Neural crest cell (in vitro differentiated cells): Measurements from ENCODE around the gene TMIGD2. TPM values are rescaled to one million over a fixed set of nuclear protein-coding genes. Genes with fewer than 3 reads are reported as not detected.
A peak's percentile ranks its signal among the peaks of the same experiment; 100 is the strongest.
"Not testable (repeated sequence)": the region's sequence is repeated elsewhere in the genome, so short reads cannot be mapped to it uniquely, and the experiment has no call there.

Source experiments
- DNase-seq: peaks from one replicate; pipeline ENCODE4 v3.0.0; 2021; ENCODE audit warnings: low read depth, mixed read lengths, low spot score
- H3K27ac Mint-ChIP-seq: one replicate; pipeline ENCODE4 v1.8.0; 2021; ENCODE audit warnings: mild to moderate bottlenecking, mixed read lengths; ENCODE audit not compliant: unreplicated experiment
- H3K27me3 Mint-ChIP-seq: 2 replicates; pipeline ENCODE4 v1.8.0; 2021; ENCODE audit warnings: low read depth, mild to moderate bottlenecking, mixed read lengths
- H3K36me3 Mint-ChIP-seq: 2 replicates; pipeline ENCODE4 v1.8.0; 2021; ENCODE audit warnings: low read depth, mild to moderate bottlenecking, mixed read lengths
- H3K4me1 Mint-ChIP-seq: 2 replicates; pipeline ENCODE4 v1.8.0; 2021; ENCODE audit warnings: mixed read lengths
- H3K4me3 Mint-ChIP-seq: one replicate; pipeline ENCODE4 v1.8.0; 2021; ENCODE audit warnings: mild to moderate bottlenecking, mixed read lengths
- H3K9me3 Mint-ChIP-seq: 2 replicates; pipeline ENCODE4 v1.8.0; 2021; ENCODE audit warnings: mixed read lengths
- long read RNA-seq: library from polyadenylated mRNA; unstranded; transcript quantifications from one replicate; pipeline ENCODE4 v2.0.0, GENCODE V29; 2020
- total RNA-seq: library from RNA; stranded (reverse); gene quantifications from 2 replicates; pipeline ENCODE4 v1.2.1, GENCODE V29; 2021
- TF ChIP-seq, protein P1 (sequence below): fragments of 200-600 bp; sonication (generic); conservative IDR thresholded peaks from 2 replicates; pipeline ENCODE4 v1.5.0; 2021; ENCODE audit warnings: antibody characterized with exemption, mild to moderate bottlenecking

Gene TMIGD2, protein sequence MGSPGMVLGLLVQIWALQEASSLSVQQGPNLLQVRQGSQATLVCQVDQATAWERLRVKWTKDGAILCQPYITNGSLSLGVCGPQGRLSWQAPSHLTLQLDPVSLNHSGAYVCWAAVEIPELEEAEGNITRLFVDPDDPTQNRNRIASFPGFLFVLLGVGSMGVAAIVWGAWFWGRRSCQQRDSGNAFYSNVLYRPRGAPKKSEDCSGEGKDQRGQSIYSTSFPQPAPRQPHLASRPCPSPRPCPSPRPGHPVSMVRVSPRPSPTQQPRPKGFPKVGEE
- total RNA-seq = not detected in 2 replicates
- long read RNA-seq = 0 reads

DNA sequence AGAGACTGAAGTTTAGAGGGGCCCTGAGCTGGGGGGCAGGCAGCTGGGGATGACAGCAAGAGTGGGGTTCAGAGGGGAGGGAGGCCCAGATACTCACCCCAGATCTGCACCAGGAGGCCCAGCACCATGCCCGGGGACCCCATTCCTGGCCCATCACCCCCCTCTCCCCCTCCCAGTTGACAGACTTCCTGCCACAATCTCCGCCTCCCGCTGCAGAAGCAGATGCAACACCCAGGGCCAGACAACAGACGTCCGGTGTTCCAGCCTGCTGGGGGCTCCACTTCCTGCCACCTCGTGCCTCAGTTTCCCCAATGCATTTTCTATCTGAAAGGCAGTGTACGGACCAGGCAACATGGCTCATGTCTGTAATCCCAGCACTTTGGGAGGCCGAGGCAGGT lies at the start of gene TMIGD2:
TMIGD2 (minus strand) TSS at position 147 of the 398 bp plus-strand sequence; CDS start at position 143, 4 bp downstream.
- Mint-ChIP-seq H3K27ac (peak within 1 kb of the TSS; percentile 76), H3K36me3 (no peaks in the 10 kb centered on the region), H3K9me3 (no peaks in the 10 kb centered on the region), H3K27me3 (no peaks in the 10 kb centered on the region), H3K4me3 (peak within 1 kb of the TSS; percentile 31), H3K4me1 (peaks cover 12% of the 10 kb centered on the region)
- no peak for DNase-seq
- TF ChIP-seq, protein P1, sequence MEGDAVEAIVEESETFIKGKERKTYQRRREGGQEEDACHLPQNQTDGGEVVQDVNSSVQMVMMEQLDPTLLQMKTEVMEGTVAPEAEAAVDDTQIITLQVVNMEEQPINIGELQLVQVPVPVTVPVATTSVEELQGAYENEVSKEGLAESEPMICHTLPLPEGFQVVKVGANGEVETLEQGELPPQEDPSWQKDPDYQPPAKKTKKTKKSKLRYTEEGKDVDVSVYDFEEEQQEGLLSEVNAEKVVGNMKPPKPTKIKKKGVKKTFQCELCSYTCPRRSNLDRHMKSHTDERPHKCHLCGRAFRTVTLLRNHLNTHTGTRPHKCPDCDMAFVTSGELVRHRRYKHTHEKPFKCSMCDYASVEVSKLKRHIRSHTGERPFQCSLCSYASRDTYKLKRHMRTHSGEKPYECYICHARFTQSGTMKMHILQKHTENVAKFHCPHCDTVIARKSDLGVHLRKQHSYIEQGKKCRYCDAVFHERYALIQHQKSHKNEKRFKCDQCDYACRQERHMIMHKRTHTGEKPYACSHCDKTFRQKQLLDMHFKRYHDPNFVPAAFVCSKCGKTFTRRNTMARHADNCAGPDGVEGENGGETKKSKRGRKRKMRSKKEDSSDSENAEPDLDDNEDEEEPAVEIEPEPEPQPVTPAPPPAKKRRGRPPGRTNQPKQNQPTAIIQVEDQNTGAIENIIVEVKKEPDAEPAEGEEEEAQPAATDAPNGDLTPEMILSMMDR = no peak

DNA sequence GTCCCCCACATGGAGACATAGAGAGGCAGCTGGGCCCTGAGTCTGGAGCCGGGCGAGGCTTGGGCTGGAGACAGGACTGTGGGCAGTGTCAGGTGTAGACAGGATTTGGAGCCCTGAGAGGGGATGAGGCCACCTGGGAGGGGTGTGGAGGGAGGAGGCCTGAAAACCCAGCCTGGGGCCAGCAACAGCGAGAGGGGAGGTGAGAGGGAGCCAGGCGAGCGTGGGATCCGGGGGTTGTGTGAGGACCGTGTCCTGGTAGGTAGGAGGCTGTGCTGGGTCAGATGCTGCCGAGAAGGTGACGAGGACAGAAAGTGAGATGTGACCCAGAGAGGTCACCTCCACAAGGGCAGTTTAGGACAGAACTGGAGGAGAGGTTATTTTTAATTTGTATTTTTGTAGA lies 48.5 kb upstream of the TMIGD2 start:
- H3K27me3 Mint-ChIP-seq = no peaks in the 10 kb centered on the region
- no peak overlapping the region for H3K27ac Mint-ChIP-seq
- H3K36me3 Mint-ChIP-seq = peaks cover 3% of the 10 kb centered on the region
- no peak for DNase-seq
- TF ChIP-seq, protein P1 = no peak
- H3K4me3 Mint-ChIP-seq = no peak overlapping the region
- no peaks in the 10 kb centered on the region for H3K4me1 Mint-ChIP-seq
- no peaks in the 10 kb centered on the region for H3K9me3 Mint-ChIP-seq

DNA sequence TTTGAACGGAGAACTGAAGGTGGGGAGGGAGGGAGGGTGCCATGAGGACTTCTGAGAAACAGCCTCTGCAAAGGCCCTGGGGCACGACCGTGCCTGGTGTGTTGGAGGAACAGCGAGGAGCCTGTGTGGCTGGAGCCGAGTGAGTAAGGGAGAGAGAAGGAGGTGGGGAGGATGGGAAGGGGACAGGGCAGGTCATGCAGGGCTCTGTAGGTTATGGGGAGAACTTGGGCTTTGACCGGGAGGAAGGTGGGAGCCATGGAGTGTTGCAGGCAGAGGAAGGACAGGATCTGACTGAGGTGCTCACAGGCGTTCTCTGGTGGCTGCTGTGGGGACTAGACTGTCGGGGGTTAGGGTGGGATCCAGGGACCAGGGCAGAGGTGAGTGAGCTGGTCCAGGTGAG lies 47.9 kb upstream of the TMIGD2 start:
- no peaks in the 10 kb centered on the region for H3K9me3 Mint-ChIP-seq
- peaks cover 5% of the 10 kb centered on the region for H3K36me3 Mint-ChIP-seq
- H3K27me3 Mint-ChIP-seq = no peaks in the 10 kb centered on the region
- TF ChIP-seq, protein P1 = no peak
- no peak for DNase-seq
- no peak overlapping the region for H3K27ac Mint-ChIP-seq
- peaks cover 4% of the 10 kb centered on the region for H3K4me1 Mint-ChIP-seq
- H3K4me3 Mint-ChIP-seq = no peak overlapping the region

DNA sequence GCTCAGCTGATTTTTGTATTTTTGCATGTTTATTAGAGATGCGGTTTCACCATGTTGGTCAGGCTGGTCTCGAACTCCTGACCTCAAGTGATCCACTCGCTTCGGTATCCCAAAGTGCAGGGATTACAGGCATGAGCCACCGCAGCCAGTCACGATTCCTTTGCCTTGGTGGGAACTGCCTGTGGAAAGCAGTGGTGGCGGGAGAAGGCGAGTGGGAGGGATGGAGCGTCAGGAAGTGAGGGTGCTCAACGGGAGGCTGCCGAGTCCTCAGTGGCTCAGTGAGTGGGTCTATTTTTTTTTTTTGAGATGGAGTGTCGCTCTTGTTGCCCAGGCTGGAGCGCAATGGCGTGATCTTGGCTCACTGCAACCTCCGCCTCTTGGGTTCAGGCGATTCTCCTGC lies 47.0 kb upstream of the TMIGD2 start:
- H3K27me3 Mint-ChIP-seq, H3K27ac Mint-ChIP-seq, H3K9me3 Mint-ChIP-seq, DNase-seq, H3K36me3 Mint-ChIP-seq, H3K4me3 Mint-ChIP-seq, H3K4me1 Mint-ChIP-seq: not testable (repeated sequence)

DNA sequence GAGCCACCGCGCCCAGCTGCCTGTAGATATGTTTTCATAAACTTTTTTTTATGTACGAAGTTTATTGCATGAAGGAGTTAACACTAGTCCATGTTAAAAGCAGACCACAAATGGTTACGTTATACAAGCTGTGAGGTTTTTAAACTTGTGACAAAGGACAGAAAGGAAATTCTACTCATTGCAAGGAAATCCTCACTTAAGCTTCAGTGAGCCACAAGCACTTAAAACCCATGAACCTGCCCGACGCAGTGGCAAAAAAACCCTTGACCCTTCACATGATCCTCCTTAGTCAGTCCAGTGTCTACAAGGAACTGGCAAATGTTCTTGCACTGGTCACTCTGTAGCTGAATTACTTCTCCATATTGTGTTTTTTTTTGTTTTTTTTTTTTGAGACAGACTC lies 45.3 kb upstream of the TMIGD2 start:
- H3K4me1 Mint-ChIP-seq = peaks cover 10% of the 10 kb centered on the region
- H3K27ac Mint-ChIP-seq = no peak overlapping the region
- TF ChIP-seq, protein P1 = no peak
- peaks cover 3% of the 10 kb centered on the region for H3K27me3 Mint-ChIP-seq
- no peak for DNase-seq
- H3K9me3 Mint-ChIP-seq = no peaks in the 10 kb centered on the region
- peak overlapping the region; percentile 27 for H3K4me3 Mint-ChIP-seq
- H3K36me3 Mint-ChIP-seq = peaks cover 5% of the 10 kb centered on the region

DNA sequence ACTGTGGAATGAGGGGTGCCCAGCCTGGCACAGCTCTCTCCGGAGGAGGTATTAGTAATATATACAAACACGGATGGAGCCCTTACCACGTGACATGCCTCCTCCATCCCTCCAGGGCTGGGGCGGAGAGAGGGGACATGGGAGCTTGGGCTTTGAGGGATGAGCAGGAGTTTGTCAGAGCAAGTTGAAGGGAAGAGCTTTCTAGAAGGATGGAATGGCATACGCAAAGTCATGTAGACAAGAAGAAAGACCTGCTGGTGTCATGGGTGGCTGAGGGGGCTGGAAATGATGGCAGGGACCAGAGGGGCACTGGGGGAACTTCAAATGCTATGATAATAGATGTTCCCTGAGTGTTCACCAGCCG lies 43.8 kb upstream of the TMIGD2 start:
- Mint-ChIP-seq H3K36me3 (peaks cover 5% of the 10 kb centered on the region), H3K4me3 (peak overlapping the region; percentile 79), H3K9me3 (no peaks in the 10 kb centered on the region), H3K4me1 (peaks cover 15% of the 10 kb centered on the region), H3K27me3 (peaks cover 3% of the 10 kb centered on the region), H3K27ac (peak overlapping the region; percentile 40)
- DNase-seq = no peak
- TF ChIP-seq, protein P1 = no peak
